GM19438 (cell line): ENCODE results near the gene ADPRH.
"Not testable (repeated sequence)": the region's sequence is repeated elsewhere in the genome, so short reads cannot be mapped to it uniquely, and the experiment has no call there.

ENCODE experiments used
- ATAC-seq: cut with Tn5 transposase; IDR thresholded peaks from one replicate; pipeline ENCODE4 v1.9.1; 2021; ENCODE audit warnings: low read depth; ENCODE audit not compliant: unreplicated experiment

The ADPRH gene

GRCh38 chr3:119594929-119595328 lies 15.6 kb downstream of the ADPRH start:
- ATAC-seq: not testable (repeated sequence)

- no peak for ATAC-seq
These were observed 16.5 kb downstream of the ADPRH start for GRCh38 chr3:119595639-119596334.

GRCh38 chr3:119596398-119596797 lies 17.1 kb downstream of the ADPRH start:
- ATAC-seq: no peak

GRCh38 chr3:119597548-119598288 lies 18.4 kb downstream of the ADPRH start, which contains the start of gene PLA1A:
Gene PLA1A, plus strand, starts transcription at chr3:119597885. Its CDS starts 29 bp downstream, at chr3:119597914.
- ATAC-seq: no peak

- ATAC-seq: peak; percentile 34
These were observed 19.3 kb downstream of the ADPRH start for GRCh38 chr3:119598410-119599098.

- ATAC-seq: no peak
These were observed 20.4 kb downstream of the ADPRH start for GRCh38 chr3:119599558-119600174.

GRCh38 chr3:119600732-119601131 lies 21.4 kb downstream of the ADPRH start:
- ATAC-seq: peak; percentile 55

- peak; percentile 8 for ATAC-seq
These were observed 21.9 kb downstream of the ADPRH start for GRCh38 chr3:119601154-119601553.

GRCh38 chr3:119602676-119603075 lies 23.4 kb downstream of the ADPRH start:
- ATAC-seq: no peak

- ATAC-seq: no peak
These were observed 25.6 kb downstream of the ADPRH start for GRCh38 chr3:119604878-119605277.

GRCh38 chr3:119608405-119609000 lies 29.2 kb downstream of the ADPRH start:
- ATAC-seq: no peak

- ATAC-seq: no peak
These were observed 30.0 kb downstream of the ADPRH start for GRCh38 chr3:119609301-119609700.

GRCh38 chr3:119611664-119612063 lies 32.4 kb downstream of the ADPRH start:
- no peak for ATAC-seq

- ATAC-seq: no peak
These were observed 33.9 kb downstream of the ADPRH start for GRCh38 chr3:119613201-119613600.

GRCh38 chr3:119613872-119614271 lies 34.6 kb downstream of the ADPRH start:
- no peak for ATAC-seq

- no peak for ATAC-seq
These were observed 36.8 kb downstream of the ADPRH start for GRCh38 chr3:119616056-119616455.

GRCh38 chr3:119619094-119619493 lies 39.8 kb downstream of the ADPRH start:
- ATAC-seq: no peak

- ATAC-seq: no peak
These were observed 41.6 kb downstream of the ADPRH start for GRCh38 chr3:119620899-119621298.

GRCh38 chr3:119624002-119624720 lies 44.9 kb downstream of the ADPRH start:
- ATAC-seq: no peak
